Femur (tissue), 1 donor: Measurements from ENCODE around the gene CPXM1.
"Not testable (repeated sequence)": the region's sequence is repeated elsewhere in the genome, so short reads cannot be mapped to it uniquely, and the experiment has no call there.

Experiments used
- DNase-seq: peaks from one replicate; pipeline ENCODE4 v3.0.0-alpha.2; 2017

CPXM1 gene

GRCh38 chr20:2800521-2801285, at the start of gene CPXM1:
CPXM1 (minus strand) TSS chr20:2800627; CDS start chr20:2800572, 55 bp downstream.
- peak; percentile 80 for DNase-seq

GRCh38 chr20:2849529-2849928, 49.1 kb upstream of the CPXM1 start:
- no peak for DNase-seq

- no peak for DNase-seq
Observed at GRCh38 chr20:2847802-2848201, 47.4 kb upstream of the CPXM1 start.

DNA sequence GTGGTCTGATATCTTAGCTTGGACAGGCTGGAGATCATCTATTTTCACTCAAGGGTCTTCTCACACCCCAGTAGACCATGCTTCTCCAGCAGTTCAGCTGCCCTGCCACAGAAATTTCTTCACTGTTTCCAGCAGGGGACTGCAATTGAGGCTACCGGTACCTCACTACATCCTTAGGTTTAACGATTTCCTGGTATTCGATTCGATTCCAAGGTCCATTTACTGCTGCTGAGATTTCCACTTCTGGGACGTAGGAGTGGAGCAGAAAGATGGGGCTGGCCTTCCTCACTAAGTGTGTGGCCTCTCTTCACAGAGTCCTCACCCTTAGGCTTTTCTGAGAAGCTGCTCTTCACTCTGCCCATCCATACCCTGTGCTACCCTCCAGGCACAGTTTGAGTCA, 46.3 kb upstream of the CPXM1 start:
- DNase-seq: no peak

- DNase-seq: no peak
Observed at GRCh38 chr20:2845607-2846006, 45.2 kb upstream of the CPXM1 start.

GRCh38 chr20:2840967-2841531, 40.6 kb upstream of the CPXM1 start:
- peak; percentile 88 for DNase-seq

DNA sequence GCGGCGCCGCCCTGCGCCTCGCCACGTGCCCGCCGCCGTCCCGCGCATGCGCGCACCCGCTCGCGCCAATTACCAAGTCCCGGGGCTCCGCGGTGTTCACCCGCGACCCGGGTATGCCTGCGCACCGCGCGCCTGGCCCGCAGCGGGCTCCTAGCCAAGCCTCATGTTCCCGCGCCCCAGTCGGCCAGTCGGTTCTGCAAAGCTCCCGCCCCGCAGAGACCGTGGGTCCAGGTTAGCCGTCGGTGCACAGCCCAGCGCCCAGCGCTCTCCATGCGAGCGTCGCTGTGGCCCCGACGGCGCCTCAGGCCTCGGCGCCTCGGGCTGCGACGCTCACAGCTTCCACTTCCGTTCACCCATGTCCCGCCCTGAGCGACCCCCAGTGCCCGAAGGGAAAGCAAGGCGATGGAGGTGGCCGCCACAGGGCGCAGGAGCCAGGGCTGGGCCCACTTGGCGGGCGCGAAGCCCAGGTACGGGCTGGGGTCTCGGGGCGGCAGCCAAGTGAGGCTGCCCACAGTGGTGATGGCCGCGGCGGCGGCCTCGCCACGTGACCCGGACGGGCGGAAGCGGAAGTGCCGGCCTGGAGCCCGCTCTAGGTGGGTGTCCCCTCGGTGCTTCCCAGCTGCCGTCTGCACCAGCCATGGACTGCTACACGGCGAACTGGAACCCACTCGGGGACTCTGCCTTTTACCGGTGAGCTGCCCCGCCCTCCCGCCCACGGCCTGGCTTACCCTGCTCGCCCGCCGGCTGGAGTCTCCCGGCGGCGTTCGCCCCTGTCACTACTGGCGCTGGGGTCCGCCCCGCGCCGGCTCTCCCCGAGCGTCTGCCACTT, 39.9 kb upstream of the CPXM1 start, which contains the start of the genes PCED1A and VPS16:
PCED1A (minus strand) TSS at position 518 of the 829 bp plus-strand sequence. CDS start 743 bp downstream, outside the sequence.
VPS16 (plus strand) TSS at position 608 of the 829 bp plus-strand sequence; CDS start at position 638, 30 bp downstream.
- peak; percentile 95 for DNase-seq

DNA sequence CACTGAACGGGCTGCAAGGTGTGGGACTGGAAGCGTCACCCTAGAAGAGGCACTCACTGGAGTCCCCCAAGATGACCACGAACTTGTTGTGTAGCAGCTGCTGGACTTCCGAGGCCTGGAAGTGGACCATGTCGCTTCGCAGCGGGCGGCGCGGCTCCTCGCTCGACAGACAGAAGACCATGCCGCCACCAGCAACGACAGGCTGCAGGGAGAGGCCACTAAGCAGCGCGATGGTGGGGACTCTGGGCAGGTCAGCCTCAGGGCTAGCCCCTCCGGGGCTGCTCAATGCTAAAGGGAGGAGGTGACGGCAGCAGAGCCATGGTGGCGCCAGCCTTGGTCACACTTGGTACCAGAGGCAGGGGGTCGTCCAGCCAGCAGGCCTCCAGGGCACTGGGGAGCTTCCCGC, 39.3 kb upstream of the CPXM1 start:
- DNase-seq: no peak

GRCh38 chr20:2838847-2839671, 38.6 kb upstream of the CPXM1 start:
- DNase-seq: no peak

GRCh38 chr20:2838170-2838797, 37.9 kb upstream of the CPXM1 start:
- no peak for DNase-seq

- DNase-seq: no peak
Observed at GRCh38 chr20:2837221-2837960, 37.0 kb upstream of the CPXM1 start.

- DNase-seq: no peak
Observed at GRCh38 chr20:2836035-2836434, 35.6 kb upstream of the CPXM1 start.

- DNase-seq: no peak
Observed at GRCh38 chr20:2835331-2835796, 34.9 kb upstream of the CPXM1 start.

DNA sequence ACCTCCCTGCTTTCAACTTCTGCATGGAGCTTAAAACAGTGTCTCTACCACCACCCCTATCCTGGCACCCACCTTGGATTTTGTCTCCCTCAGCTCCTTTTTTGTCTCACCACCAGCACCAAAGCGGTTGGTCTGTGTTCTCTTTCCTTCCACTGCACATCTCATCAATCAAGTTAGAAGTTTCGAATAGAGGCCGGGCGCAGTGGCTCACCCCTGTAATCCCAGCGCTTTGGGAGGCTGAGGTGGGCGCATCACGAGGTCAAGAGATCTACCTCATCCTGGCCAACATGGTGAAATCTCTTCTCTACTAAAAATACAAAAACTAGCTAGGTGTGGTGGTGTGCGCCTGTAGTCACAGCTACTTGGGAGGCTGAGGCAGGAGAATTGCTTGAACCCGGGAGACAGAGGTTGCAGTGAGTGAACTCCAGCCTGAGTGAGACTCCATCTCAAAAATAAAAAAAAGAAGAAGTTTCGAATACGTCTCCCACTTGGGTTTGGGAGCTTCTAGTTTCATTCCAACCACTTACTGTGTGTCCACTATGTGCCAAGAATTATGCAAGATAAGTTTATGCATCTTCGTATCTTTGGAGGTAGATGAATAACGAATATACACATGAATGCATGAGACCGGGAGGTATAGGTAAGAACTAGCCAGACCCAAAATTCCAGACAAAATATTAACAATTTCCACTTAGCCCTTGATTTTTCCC, 34.1 kb upstream of the CPXM1 start:
- no peak for DNase-seq

DNA sequence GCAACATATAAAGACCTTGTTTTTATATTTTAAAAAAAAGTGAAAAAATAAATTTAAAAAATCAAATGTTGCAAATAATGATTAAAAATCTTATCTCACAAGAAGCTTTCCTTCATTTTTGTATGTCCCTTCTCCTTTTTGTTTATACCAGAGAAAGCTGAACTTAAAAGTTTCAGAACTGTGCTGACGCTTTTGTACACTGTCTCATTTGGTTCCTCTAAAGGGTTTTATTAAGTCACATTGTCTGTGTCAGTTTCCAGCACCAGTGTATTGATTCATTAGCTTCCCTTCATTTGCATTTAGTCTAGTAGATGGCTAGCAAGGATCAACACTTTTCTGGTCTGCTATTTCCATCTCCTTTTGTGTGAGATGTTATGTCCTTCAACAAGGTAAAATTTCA, 33.3 kb upstream of the CPXM1 start:
- DNase-seq: no peak

DNA sequence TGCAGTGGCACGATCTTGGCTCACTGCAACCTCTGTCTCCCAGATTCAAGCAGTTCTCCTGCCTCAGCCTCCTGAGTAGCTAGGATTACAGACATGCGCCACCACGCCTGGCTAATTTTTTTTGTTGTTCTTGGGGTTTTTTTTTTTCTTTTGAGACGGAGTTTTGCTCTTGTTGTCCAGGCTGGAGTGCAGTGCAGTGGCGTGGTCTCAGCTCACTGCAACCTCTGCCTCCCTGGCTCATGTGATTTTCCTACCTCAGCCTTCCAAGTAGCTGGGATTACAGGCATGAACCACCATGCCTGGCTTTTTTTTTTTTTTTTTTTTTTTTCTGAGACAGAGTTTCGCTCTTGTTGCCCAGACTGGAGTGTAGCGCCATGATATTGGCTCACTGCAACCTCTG, 30.8 kb upstream of the CPXM1 start:
- DNase-seq: not testable (repeated sequence)

DNA sequence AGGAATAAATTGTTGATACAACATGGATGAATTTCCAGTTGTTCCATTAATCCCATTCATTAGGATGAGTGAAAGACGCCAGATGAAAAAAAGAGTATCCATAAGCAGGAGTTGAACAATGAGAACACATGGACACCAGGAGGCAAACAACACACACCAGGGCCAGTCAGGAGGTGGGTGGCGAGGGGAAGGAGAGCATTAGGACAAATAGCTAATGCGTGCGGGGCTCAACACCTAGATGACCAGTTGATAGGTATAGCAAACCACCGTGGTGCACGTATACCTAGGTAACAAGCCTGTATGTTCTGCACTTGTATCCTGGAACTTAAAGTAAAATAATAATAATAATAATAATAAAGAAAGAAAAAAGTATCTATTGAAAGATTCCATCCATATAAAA, 28.9 kb upstream of the CPXM1 start:
- no peak for DNase-seq

DNA sequence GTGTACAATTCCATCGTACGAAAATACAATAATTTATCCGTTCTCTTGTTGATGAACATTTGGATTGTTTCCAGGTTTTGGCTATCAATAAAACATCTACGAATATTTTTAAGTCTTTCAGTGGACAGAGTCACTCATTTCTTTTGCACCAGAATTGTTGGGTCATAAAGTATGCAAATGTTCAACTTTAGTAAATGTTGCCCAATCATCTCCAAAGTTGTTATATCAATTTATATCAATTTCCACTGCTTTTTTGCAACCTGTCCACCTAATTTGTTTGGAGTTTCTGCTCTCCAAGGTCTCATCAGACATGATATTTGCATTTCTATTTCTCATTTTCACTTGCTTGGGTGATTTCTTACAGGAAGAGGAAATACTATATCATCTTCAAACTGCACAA, 26.2 kb upstream of the CPXM1 start:
- DNase-seq: no peak

GRCh38 chr20:2825761-2826160, 25.3 kb upstream of the CPXM1 start:
- no peak for DNase-seq

DNA sequence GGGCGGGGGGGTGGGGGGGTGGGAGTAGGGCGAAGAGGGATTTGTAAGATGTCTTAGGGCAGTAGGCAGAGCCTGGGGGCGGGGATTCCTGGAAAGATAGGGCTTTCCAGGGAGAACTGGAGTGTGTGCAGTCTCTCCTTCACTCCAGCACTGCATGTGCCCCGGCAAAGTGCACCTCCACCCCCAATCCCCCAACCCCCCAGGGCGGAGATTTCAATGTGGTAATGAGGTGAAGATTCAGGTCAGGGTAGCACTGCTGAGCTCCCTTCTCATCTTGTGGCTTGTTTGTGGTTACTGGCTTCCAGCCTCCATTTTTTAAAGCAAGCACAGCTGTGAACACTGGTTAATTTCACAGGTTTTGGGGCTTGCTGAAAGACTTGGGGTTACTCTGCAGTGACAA, 21.6 kb upstream of the CPXM1 start:
- DNase-seq: no peak
